ENCODE measurements around the gene EAF1.

Gene EAF1

DNA sequence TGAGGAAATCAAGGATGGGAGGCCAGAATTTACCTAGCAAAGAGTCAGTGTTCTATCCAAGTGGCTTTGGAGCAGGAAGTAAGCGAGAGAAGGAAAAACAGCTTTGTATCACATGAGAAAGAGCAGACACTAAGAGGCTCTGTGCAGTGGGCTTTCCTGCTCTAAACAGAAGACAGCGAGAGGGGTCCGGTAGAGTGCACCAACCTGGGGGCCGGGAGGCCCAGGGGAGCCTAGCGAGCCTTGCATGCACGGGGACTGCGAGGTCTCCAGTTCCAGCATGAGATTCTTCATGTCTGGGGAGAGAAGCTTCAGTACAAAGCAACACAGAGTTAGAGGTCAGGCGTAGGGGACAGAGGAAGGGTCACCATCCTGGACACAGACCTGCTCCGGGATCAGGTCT, 60.6 kb downstream of the EAF1 start:
- FAIRE-seq, result no peak

DNA sequence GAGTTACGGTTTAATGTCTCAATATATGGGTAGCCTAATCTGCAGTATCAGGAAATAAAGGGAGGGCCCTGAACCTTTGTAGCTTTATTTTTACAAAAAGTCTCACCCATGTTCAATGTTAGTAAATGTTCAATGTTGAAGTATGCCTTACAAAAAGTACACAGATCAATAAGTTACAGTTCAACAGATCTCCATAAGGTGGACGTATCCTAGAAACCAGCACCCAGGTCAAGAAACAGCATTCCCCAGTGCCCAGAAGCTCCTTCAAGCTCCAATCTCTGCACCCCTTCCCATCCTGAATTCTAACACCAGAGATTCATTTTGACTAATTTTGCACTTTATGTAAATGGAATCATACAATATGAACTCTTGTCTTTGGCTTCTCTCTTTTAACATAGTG, 62.8 kb downstream of the EAF1 start:
- no peak for FAIRE-seq

GRCh38 chr3:15491143-15491542, 63.7 kb downstream of the EAF1 start:
- no peak for FAIRE-seq
